ENCODE data around the gene CASQ1.
A peak's percentile ranks its signal among the peaks of the same experiment; 100 is the strongest.

The CASQ1 gene

GRCh38 chr1:160205242-160206035 is 15.1 kb downstream of the CASQ1 start, which contains the start of gene PEA15:
Gene PEA15, plus strand, starts transcription at chr1:160205384. Its CDS starts 6,161 bp downstream, at chr1:160211545.
- peak; percentile 53 for DNase-seq (ENCODE audit: low read depth)

- no peak for DNase-seq (ENCODE audit: low read depth)
These were observed 15.6 kb downstream of the CASQ1 start for GRCh38 chr1:160206036-160206389.

- no peak for DNase-seq (ENCODE audit: low read depth)
These were observed 16.2 kb downstream of the CASQ1 start for GRCh38 chr1:160206421-160207117.

- DNase-seq (ENCODE audit: low read depth), result no peak
These were observed 16.8 kb downstream of the CASQ1 start for GRCh38 chr1:160207118-160207650.

GRCh38 chr1:160207771-160208556 is 17.6 kb downstream of the CASQ1 start:
- DNase-seq (ENCODE audit: low read depth), result no peak

GRCh38 chr1:160208557-160209320 is 18.4 kb downstream of the CASQ1 start:
- no peak for DNase-seq (ENCODE audit: low read depth)

GRCh38 chr1:160209321-160210046 is 19.1 kb downstream of the CASQ1 start:
- DNase-seq (ENCODE audit: low read depth), result no peak

- no peak for DNase-seq (ENCODE audit: low read depth)
These were observed 20.2 kb downstream of the CASQ1 start for GRCh38 chr1:160210561-160210960.

GRCh38 chr1:160211046-160211790 is 20.8 kb downstream of the CASQ1 start:
- DNase-seq (ENCODE audit: low read depth), result no peak

GRCh38 chr1:160214481-160215140 is 24.2 kb downstream of the CASQ1 start:
- DNase-seq (ENCODE audit: low read depth), result no peak

- DNase-seq (ENCODE audit: low read depth), result no peak
These were observed 25.9 kb downstream of the CASQ1 start for GRCh38 chr1:160216301-160216700.

- DNase-seq (ENCODE audit: low read depth), result no peak
These were observed 27.2 kb downstream of the CASQ1 start for GRCh38 chr1:160217481-160218051.

GRCh38 chr1:160219062-160219929 is 28.9 kb downstream of the CASQ1 start:
- DNase-seq (ENCODE audit: low read depth), result no peak

- no peak for DNase-seq (ENCODE audit: low read depth)
These were observed 29.9 kb downstream of the CASQ1 start for GRCh38 chr1:160220301-160220700.

- DNase-seq (ENCODE audit: low read depth), result no peak
These were observed 30.7 kb downstream of the CASQ1 start for GRCh38 chr1:160221089-160221488.

- DNase-seq (ENCODE audit: low read depth), result no peak
These were observed 32.2 kb downstream of the CASQ1 start for GRCh38 chr1:160222546-160222945.

- DNase-seq (ENCODE audit: low read depth), result no peak
These were observed 34.2 kb downstream of the CASQ1 start for GRCh38 chr1:160224606-160225005.

- no peak for DNase-seq (ENCODE audit: low read depth)
These were observed 35.0 kb downstream of the CASQ1 start for GRCh38 chr1:160225345-160225744.
